SK-N-SH treated with all-trans-retinoic acid at 6 μM for 48 hours (cell line): Measurements from ENCODE around the gene PIK3CB.

Experiments used
- ATAC-seq: fragments of 200-7000 bp; cut with Tn5 transposase; 3 replicates; pipeline ENCODE4 v1.9.1; 2020; ENCODE audit warnings: mild to moderate bottlenecking, moderate library complexity
- CREB5 ChIP-seq: fragments of 250-450 bp; sonication (Bioruptor Pico); IDR thresholded peaks from 2 replicates; pipeline ENCODE4 v1.5.1; 2020; ENCODE audit warnings: low read depth, mild to moderate bottlenecking, moderate library complexity
- CSDC2 ChIP-seq: fragments of 250-450 bp; sonication (Bioruptor Pico); IDR thresholded peaks from 2 replicates; pipeline ENCODE4 v1.5.0; 2020; ENCODE audit warnings: mild to moderate bottlenecking, moderate library complexity
- ESRRG ChIP-seq: fragments of 250-450 bp; sonication (Bioruptor Pico); IDR thresholded peaks from 2 replicates; pipeline ENCODE4 v1.6.1; 2021; ENCODE audit warnings: mild to moderate bottlenecking
- GLIS3 ChIP-seq: fragments of 250-450 bp; sonication (Bioruptor Pico); IDR thresholded peaks from 2 replicates; pipeline ENCODE4 v1.5.0; 2020; ENCODE audit warnings: mild to moderate bottlenecking, moderate library complexity
- ISL1 ChIP-seq: fragments of 250-450 bp; sonication (Bioruptor Pico); IDR thresholded peaks from 2 replicates; pipeline ENCODE4 v2.1.2; 2022; ENCODE audit warnings: mild to moderate bottlenecking, moderate library complexity
- PATZ1 ChIP-seq: fragments of 250-450 bp; sonication (Bioruptor Pico); IDR thresholded peaks from 2 replicates; pipeline ENCODE4 v1.8.0; 2020; ENCODE audit warnings: mild to moderate bottlenecking, moderate library complexity, borderline replicate concordance
- POU6F1 ChIP-seq: fragments of 250-450 bp; sonication (Bioruptor Pico); IDR thresholded peaks from 2 replicates; pipeline ENCODE4 v1.8.0; 2021; ENCODE audit warnings: low read depth, mild to moderate bottlenecking, moderate library complexity, borderline replicate concordance
- PPARA ChIP-seq: fragments of 250-450 bp; sonication (Bioruptor Pico); IDR thresholded peaks from 2 replicates; pipeline ENCODE4 v1.5.0; 2020; ENCODE audit warnings: mild to moderate bottlenecking, borderline replicate concordance
- RARB ChIP-seq: fragments of 250-450 bp; sonication (Bioruptor Pico); IDR thresholded peaks from 2 replicates; pipeline ENCODE4 v1.8.0; 2021; ENCODE audit warnings: mild to moderate bottlenecking, moderate library complexity
- TOX ChIP-seq: fragments of 250-450 bp; sonication (Bioruptor Pico); IDR thresholded peaks from 2 replicates; pipeline ENCODE4 v1.8.0; 2021; ENCODE audit warnings: mild to moderate bottlenecking, moderate library complexity, borderline replicate concordance
- ZC3H10 ChIP-seq: fragments of 250-450 bp; sonication (Bioruptor Pico); IDR thresholded peaks from 2 replicates; pipeline ENCODE4 v1.5.1; 2021; ENCODE audit warnings: mild to moderate bottlenecking, moderate library complexity
- ZFP30 ChIP-seq: fragments of 450-650 bp; formaldehyde crosslinking; IDR thresholded peaks from 2 replicates; pipeline ENCODE4 v1.5.0; 2022; ENCODE audit warnings: mild to moderate bottlenecking, moderate library complexity
- ZNF565 ChIP-seq: fragments of 450-650 bp; formaldehyde crosslinking; conservative IDR thresholded peaks from 2 replicates; pipeline ENCODE4 v1.5.0; 2020; ENCODE audit warnings: low read depth, mild to moderate bottlenecking, moderate library complexity
- ZNF70 ChIP-seq: fragments of 450-650 bp; formaldehyde crosslinking; IDR thresholded peaks from 2 replicates; pipeline ENCODE4 v1.5.0; 2020; ENCODE audit warnings: mild to moderate bottlenecking, moderate library complexity
- TF ChIP-seq, protein P1 (sequence below): fragments of 250-450 bp; sonication (Bioruptor Pico); IDR thresholded peaks from 2 replicates; pipeline ENCODE4 v1.5.1; 2021; ENCODE audit warnings: mild to moderate bottlenecking, moderate library complexity
- TF ChIP-seq, protein P2 (sequence below): fragments of 250-450 bp; sonication (Bioruptor Pico); IDR thresholded peaks from 2 replicates; pipeline ENCODE4 v1.5.0; 2020; ENCODE audit warnings: mild to moderate bottlenecking, moderate library complexity

Gene PIK3CB

GRCh38 chr3:138646008-138646407 lies 188.7 kb downstream of the PIK3CB start (continued):
- TF ChIP-seq PATZ1 (CRISPR knock-in tag) (no peak), TOX (CRISPR knock-in tag) (no peak), CSDC2 (CRISPR knock-in tag) (no peak), CREB5 (CRISPR knock-in tag) (no peak), ZNF70 (CRISPR knock-in tag) (no peak), PPARA (CRISPR knock-in tag) (no peak)
- TF ChIP-seq, protein P1, sequence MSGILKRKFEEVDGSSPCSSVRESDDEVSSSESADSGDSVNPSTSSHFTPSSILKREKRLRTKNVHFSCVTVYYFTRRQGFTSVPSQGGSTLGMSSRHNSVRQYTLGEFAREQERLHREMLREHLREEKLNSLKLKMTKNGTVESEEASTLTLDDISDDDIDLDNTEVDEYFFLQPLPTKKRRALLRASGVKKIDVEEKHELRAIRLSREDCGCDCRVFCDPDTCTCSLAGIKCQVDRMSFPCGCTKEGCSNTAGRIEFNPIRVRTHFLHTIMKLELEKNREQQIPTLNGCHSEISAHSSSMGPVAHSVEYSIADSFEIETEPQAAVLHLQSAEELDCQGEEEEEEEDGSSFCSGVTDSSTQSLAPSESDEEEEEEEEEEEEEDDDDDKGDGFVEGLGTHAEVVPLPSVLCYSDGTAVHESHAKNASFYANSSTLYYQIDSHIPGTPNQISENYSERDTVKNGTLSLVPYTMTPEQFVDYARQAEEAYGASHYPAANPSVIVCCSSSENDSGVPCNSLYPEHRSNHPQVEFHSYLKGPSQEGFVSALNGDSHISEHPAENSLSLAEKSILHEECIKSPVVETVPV (CRISPR knock-in tag): no peak
- TF ChIP-seq, all 23 proteins: peak for 0

DNA sequence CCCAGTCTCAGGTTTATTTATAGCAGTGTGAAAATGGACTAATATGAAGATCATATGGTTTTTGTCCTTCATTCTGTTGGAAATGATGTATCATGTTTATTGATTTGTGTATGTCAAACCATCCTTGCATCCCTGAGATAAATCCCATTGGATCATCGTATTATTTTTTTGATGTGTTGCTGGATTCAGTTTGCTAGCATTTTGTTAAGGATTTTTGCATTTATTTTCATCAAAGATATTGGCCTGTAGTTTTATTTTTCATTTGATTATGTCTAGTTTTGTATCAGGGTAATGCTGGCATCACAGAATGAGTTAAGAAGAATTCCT lies 191.8 kb downstream of the PIK3CB start:
- TF ChIP-seq, protein P1 (CRISPR knock-in tag): no peak
- TF ChIP-seq CSDC2 (CRISPR knock-in tag): no peak
- no peak for TF ChIP-seq ESRRG
- TF ChIP-seq ZC3H10 (CRISPR knock-in tag): no peak
- TF ChIP-seq TOX (CRISPR knock-in tag): no peak
- TF ChIP-seq PPARA (CRISPR knock-in tag): no peak
- no peak for TF ChIP-seq ISL1 (CRISPR knock-in tag)
- TF ChIP-seq, all 23 proteins: peak for 0
- no peak for ATAC-seq

GRCh38 chr3:138642226-138642926 lies 192.4 kb downstream of the PIK3CB start:
- TF ChIP-seq, protein P1 (CRISPR knock-in tag): no peak
- TF ChIP-seq, protein P2, sequence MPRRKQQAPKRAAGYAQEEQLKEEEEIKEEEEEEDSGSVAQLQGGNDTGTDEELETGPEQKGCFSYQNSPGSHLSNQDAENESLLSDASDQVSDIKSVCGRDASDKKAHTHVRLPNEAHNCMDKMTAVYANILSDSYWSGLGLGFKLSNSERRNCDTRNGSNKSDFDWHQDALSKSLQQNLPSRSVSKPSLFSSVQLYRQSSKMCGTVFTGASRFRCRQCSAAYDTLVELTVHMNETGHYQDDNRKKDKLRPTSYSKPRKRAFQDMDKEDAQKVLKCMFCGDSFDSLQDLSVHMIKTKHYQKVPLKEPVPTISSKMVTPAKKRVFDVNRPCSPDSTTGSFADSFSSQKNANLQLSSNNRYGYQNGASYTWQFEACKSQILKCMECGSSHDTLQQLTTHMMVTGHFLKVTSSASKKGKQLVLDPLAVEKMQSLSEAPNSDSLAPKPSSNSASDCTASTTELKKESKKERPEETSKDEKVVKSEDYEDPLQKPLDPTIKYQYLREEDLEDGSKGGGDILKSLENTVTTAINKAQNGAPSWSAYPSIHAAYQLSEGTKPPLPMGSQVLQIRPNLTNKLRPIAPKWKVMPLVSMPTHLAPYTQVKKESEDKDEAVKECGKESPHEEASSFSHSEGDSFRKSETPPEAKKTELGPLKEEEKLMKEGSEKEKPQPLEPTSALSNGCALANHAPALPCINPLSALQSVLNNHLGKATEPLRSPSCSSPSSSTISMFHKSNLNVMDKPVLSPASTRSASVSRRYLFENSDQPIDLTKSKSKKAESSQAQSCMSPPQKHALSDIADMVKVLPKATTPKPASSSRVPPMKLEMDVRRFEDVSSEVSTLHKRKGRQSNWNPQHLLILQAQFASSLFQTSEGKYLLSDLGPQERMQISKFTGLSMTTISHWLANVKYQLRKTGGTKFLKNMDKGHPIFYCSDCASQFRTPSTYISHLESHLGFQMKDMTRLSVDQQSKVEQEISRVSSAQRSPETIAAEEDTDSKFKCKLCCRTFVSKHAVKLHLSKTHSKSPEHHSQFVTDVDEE (CRISPR knock-in tag): no peak
- no peak for TF ChIP-seq ZNF565 (CRISPR knock-in tag)
- no peak for TF ChIP-seq ESRRG
- TF ChIP-seq ISL1 (CRISPR knock-in tag): no peak
- no peak for TF ChIP-seq ZFP30 (CRISPR knock-in tag)
- TF ChIP-seq PATZ1 (CRISPR knock-in tag): no peak
- TF ChIP-seq POU6F1 (CRISPR knock-in tag): no peak
- TF ChIP-seq GLIS3: no peak
- TF ChIP-seq CREB5 (CRISPR knock-in tag): no peak
- TF ChIP-seq RARB (CRISPR knock-in tag): no peak
- TF ChIP-seq CSDC2 (CRISPR knock-in tag): no peak
- no peak for ATAC-seq
